ENCODE results near the gene CAMTA1. TPM values are rescaled to one million over a fixed set of nuclear protein-coding genes. Genes with fewer than 3 reads are reported as not detected.

Gene CAMTA1
- total RNA-seq, 1 experiment from 2014 or later: 69.5 TPM

- BruUV-seq (replicated peaks): no TSS peak
- Histone ChIP-seq H3K9me3 (ENCODE audit: control insufficient read depth in 1 of 2, insufficient read depth in 1 of 2, low read depth in 1 of 2, low read length in 2 of 2) (no peaks in the 10 kb centered on the region), H4K20me1 (ENCODE audit: insufficient read depth) (no peaks in the 10 kb centered on the region), H3K79me2 (ENCODE audit: insufficient read depth, low read length) (no peaks in the 10 kb centered on the region), H3K4me2 (ENCODE audit: low read length) (no peak overlapping the region), H3K4me1 (ENCODE audit: control insufficient read depth in 1 of 2, insufficient read depth in 2 of 2, low read length in 2 of 2) (no peaks in the 10 kb centered on the region), H3K27me3 (ENCODE audit: insufficient read depth, low read length) (peaks cover 10% of the 10 kb centered on the region; the same call in 1 of the 2 replicates), H3K27ac (ENCODE audit: low read depth, low read length) (no peak overlapping the region), H3K9me2 (ENCODE audit: insufficient read depth) (no peaks in the 10 kb centered on the region), H2AFZ (ENCODE audit: low read depth, low read length, poor library complexity, severe bottlenecking) (no peak overlapping the region), H3K36me3 (ENCODE audit: control insufficient read depth in 1 of 2, insufficient read depth in 2 of 2, low read length in 2 of 2) (no peaks in the 10 kb centered on the region), H3K4me3 (replicated peaks in 1 of 2; ENCODE audit: low read depth in 1 of 2, low read length in 2 of 2) (no peak overlapping the region), H3K9ac (ENCODE audit: low read length) (no peak overlapping the region)
- TF ChIP-seq RAD21 (IDR thresholded peaks at IDR 0.05; ENCODE audit: low read depth) (no peak), POLR2AphosphoS5 (IDR thresholded peaks at IDR 0.05; ENCODE audit: low read depth, low read length) (no peak), POLR2A (IDR thresholded peaks at IDR 0.05; ENCODE audit: borderline replicate concordance, extremely low read depth, insufficient read depth, insufficient read length) (no peak), JUND (IDR thresholded peaks at IDR 0.05) (no peak), FOSL1 (IDR thresholded peaks at IDR 0.05; ENCODE audit: low read depth) (no peak), EGR1 (IDR thresholded peaks at IDR 0.05; ENCODE audit: low read depth) (no peak), SRF (IDR thresholded peaks at IDR 0.05; ENCODE audit: low read depth) (no peak), ATF3 (IDR thresholded peaks at IDR 0.05) (no peak), REST (IDR thresholded peaks at IDR 0.05; ENCODE audit: low read depth) (no peak), CBX3 (IDR thresholded peaks at IDR 0.05; ENCODE audit: low read depth) (no peak), ZBTB33 (IDR thresholded peaks at IDR 0.05; ENCODE audit: extremely low read depth, insufficient replicate concordance, low read length) (no peak), YY1 (IDR thresholded peaks at IDR 0.05; ENCODE audit: extremely low read depth, insufficient replicate concordance, low read depth, low read length) (no peak)
- intact Hi-C loops (cut with micrococcal nuclease): no loop called here
- RAD21 ChIA-PET (ENCODE audit: low non-redundant PET in 1 of 2, low total read pairs in 2 of 2, uncharacterized antibody in 2 of 2, unreplicated experiment in 2 of 2): no interaction called here
- CTCF ChIA-PET: interaction anchor here (1.5 kb wide), 1 partner anchor 291 kb away, joined by 4 read pairs; no protein-coding TSS in a partner anchor
- POLR2A ChIA-PET: no interaction called here
- ATAC-seq (no peak), DNase-seq (ENCODE audit: low read depth, low spot score) (no peak)
Measured at GRCh38 chr1:7515904-7516303, 730.6 kb downstream of the CAMTA1 start.

Data from HCT116 (cell line).